IMR-90 (cell line): ENCODE data around the gene CGNL1. TPM values are rescaled to one million over a fixed set of nuclear protein-coding genes. Genes with fewer than 3 reads are reported as not detected.

Experiments
- ATAC-seq: fragments of 200-7000 bp; cut with Tn5 transposase; 2 replicates; pipeline ENCODE4 v1.9.1; 2020; ENCODE audit warnings: low read depth, mild to moderate bottlenecking, moderate library complexity
- BruUV-seq: library from RNA; stranded (reverse); fragments of 400-500 nt; replicated peaks from 2 replicates; lab custom pipeline; 2021; lab: Mats Ljungman, UMichigan
- CTCF ChIA-PET: fragments of 300-600 bp; formaldehyde crosslinking; extraction: SDS; loops from one replicate; lab custom pipeline; 2021; ENCODE audit warnings: antibody characterized with exemption; lab: Yijun Ruan, JAX
- POLR2A ChIA-PET: fragments of 300-600 bp; sonication (Branson Sonifier 250); formaldehyde crosslinking; loops from one replicate; lab custom pipeline; 2022; ENCODE audit warnings: antibody characterized with exemption; ENCODE audit not compliant: unreplicated experiment; lab: Charles Lee
- DNase-seq: peaks from one replicate; pipeline ENCODE4 v3.0.0; 2013
- H2AFZ ChIP-seq: replicated peaks from 2 replicates; pipeline ENCODE3; 2013; ENCODE audit warnings: low read length, mild to moderate bottlenecking; ENCODE audit not compliant: poor library complexity
- H2AK5ac ChIP-seq: 2 replicates; pipeline ENCODE4 v1.6.1; 2013; ENCODE audit warnings: low read depth, low read length, inconsistent platforms
- H2AK9ac ChIP-seq: replicated peaks from 2 replicates; pipeline ENCODE3; 2013; ENCODE audit warnings: mild to moderate bottlenecking, low read depth, low read length, moderate library complexity; ENCODE audit not compliant: poor library complexity
- H2BK120ac ChIP-seq: 2 replicates; pipeline ENCODE4 v1.6.1; 2013; ENCODE audit warnings: low read depth, low read length, inconsistent platforms
- H2BK15ac ChIP-seq: 3 replicates; pipeline ENCODE4 v1.6.1; 2013; ENCODE audit warnings: low read depth, low read length, inconsistent platforms
- H2BK20ac ChIP-seq: 2 replicates; pipeline ENCODE4 v1.6.1; 2013; ENCODE audit warnings: low read depth, mild to moderate bottlenecking, inconsistent platforms, low read length, moderate library complexity
- H2BK5ac ChIP-seq: 2 replicates; pipeline ENCODE4 v1.6.1; 2013; ENCODE audit warnings: mild to moderate bottlenecking, low read depth, low read length, inconsistent platforms; ENCODE audit not compliant: poor library complexity, severe bottlenecking
- H3K14ac ChIP-seq: replicated peaks from 2 replicates; pipeline ENCODE4 v1.6.1; 2013; ENCODE audit warnings: low read depth, low read length, inconsistent platforms
- H3K18ac ChIP-seq: 2 replicates; pipeline ENCODE4 v1.6.1; 2013; ENCODE audit warnings: low read depth, low read length, control low read depth
- H3K23ac ChIP-seq: 2 replicates; pipeline ENCODE4 v1.6.1; 2013; ENCODE audit warnings: low read depth, low read length, inconsistent platforms
- H3K27ac ChIP-seq: 2 replicates; pipeline ENCODE4 v1.5.1; 2013; ENCODE audit warnings: mild to moderate bottlenecking, control low read depth, low read length; ENCODE audit not compliant: insufficient read depth
- H3K27me3 ChIP-seq: 2 replicates; pipeline ENCODE4 v1.6.1; 2013; ENCODE audit warnings: low read length; ENCODE audit not compliant: control insufficient read depth, insufficient read depth
- H3K36me3 ChIP-seq: 2 replicates; pipeline ENCODE4 v1.6.1; 2013; ENCODE audit warnings: low read length, mixed read lengths; ENCODE audit not compliant: control insufficient read depth, insufficient read depth
- H3K4ac ChIP-seq: 2 replicates; pipeline ENCODE4 v1.6.1; 2013; ENCODE audit warnings: low read depth, low read length, inconsistent platforms
- H3K4me1 ChIP-seq: 2 replicates; pipeline ENCODE4 v1.6.1; 2013; ENCODE audit warnings: low read length, mixed read lengths; ENCODE audit not compliant: control insufficient read depth, insufficient read depth
- H3K4me2 ChIP-seq: 2 replicates; pipeline ENCODE4 v1.6.1; 2013; ENCODE audit warnings: low read depth, mild to moderate bottlenecking, control low read depth, low read length, moderate library complexity
- H3K4me3 ChIP-seq: 2 replicates; pipeline ENCODE4 v1.5.1; 2013; ENCODE audit warnings: low read depth, mild to moderate bottlenecking, control low read depth, low read length, moderate library complexity; ENCODE audit not compliant: insufficient read depth
- H3K56ac ChIP-seq: 2 replicates; pipeline ENCODE4 v1.6.1; 2013; ENCODE audit warnings: low read length, inconsistent platforms; ENCODE audit not compliant: insufficient read depth; ENCODE audit errors: extremely low read depth
- H3K79me1 ChIP-seq, 2 experiments: 2 replicates each; pipeline ENCODE4 v1.6.1; 2013; ENCODE audit warnings: low read length in 2 of 2, inconsistent platforms in 1 of 2, low read depth in 1 of 2
- H3K9ac ChIP-seq: 2 replicates; pipeline ENCODE4 v1.6.1; 2013; ENCODE audit warnings: low read depth, low read length, control low read depth
- H3K9me1 ChIP-seq: 2 replicates; pipeline ENCODE4 v1.6.1; 2013; ENCODE audit warnings: low read length, inconsistent platforms; ENCODE audit not compliant: insufficient read depth
- H3K9me3 ChIP-seq: 2 replicates; pipeline ENCODE4 v1.6.1; 2013; ENCODE audit warnings: low read length; ENCODE audit not compliant: control insufficient read depth, insufficient read depth
- H4K20me1 ChIP-seq: 2 replicates; pipeline ENCODE4 v1.6.1; 2013; ENCODE audit warnings: low read length, inconsistent platforms; ENCODE audit not compliant: insufficient read depth
- H4K5ac ChIP-seq: 2 replicates; pipeline ENCODE4 v1.6.1; 2013; ENCODE audit warnings: mild to moderate bottlenecking, low read depth, low read length, control low read depth
- H4K8ac ChIP-seq, 2 experiments: 2 replicates each; pipeline ENCODE4 v1.6.1; 2013; ENCODE audit warnings: low read depth in 2 of 2, low read length in 2 of 2, control low read depth in 1 of 2, inconsistent platforms in 1 of 2
- H4K91ac ChIP-seq: 2 replicates; pipeline ENCODE4 v1.6.1; 2013; ENCODE audit warnings: low read depth, low read length, inconsistent platforms; ENCODE audit not compliant: insufficient read depth
- BHLHE40 ChIP-seq: fragments of 150-350 bp; IDR thresholded peaks from 2 replicates; pipeline ENCODE4 v1.6.1; 2016; ENCODE audit warnings: mild to moderate bottlenecking, low read depth, low read length
- CEBPB ChIP-seq: IDR thresholded peaks from 2 replicates; pipeline ENCODE4 v1.6.1; 2012; ENCODE audit warnings: low read depth, low read length, improper control_type of control experiment
- CHD1 ChIP-seq: IDR thresholded peaks from 2 replicates; pipeline ENCODE4 v1.6.1; 2012; ENCODE audit warnings: low read depth, low read length, improper control_type of control experiment
- CTCF ChIP-seq: conservative IDR thresholded peaks from 2 replicates; pipeline ENCODE4 v1.5.1; 2012; ENCODE audit warnings: mild to moderate bottlenecking, low read depth, low read length, improper control_type of control experiment
- ELK1 ChIP-seq: fragments of 150-350 bp; IDR thresholded peaks from 2 replicates; pipeline ENCODE4 v1.6.1; 2016; ENCODE audit warnings: low read depth, mild to moderate bottlenecking, low read length, moderate library complexity, borderline replicate concordance
- FOS ChIP-seq: fragments of 150-350 bp; IDR thresholded peaks from 2 replicates; pipeline ENCODE4 v1.6.1; 2016; ENCODE audit warnings: low read depth, low read length
- MAFK ChIP-seq: IDR thresholded peaks from 2 replicates; pipeline ENCODE4 v1.6.1; 2012; ENCODE audit warnings: low read depth, low read length, improper control_type of control experiment
- MAZ ChIP-seq: IDR thresholded peaks from 2 replicates; pipeline ENCODE4 v1.6.1; 2012; ENCODE audit warnings: low read depth, mild to moderate bottlenecking, low read length, improper control_type of control experiment, moderate library complexity, borderline replicate concordance
- MXI1 ChIP-seq: IDR thresholded peaks from 2 replicates; pipeline ENCODE4 v1.6.1; 2012; ENCODE audit warnings: low read depth, mild to moderate bottlenecking, low read length, moderate library complexity, borderline replicate concordance
- NFE2L2 ChIP-seq: fragments of 150-350 bp; IDR thresholded peaks from 2 replicates; pipeline ENCODE4 v1.6.1; 2016; ENCODE audit warnings: low read depth, mild to moderate bottlenecking, low read length
- POLR2A ChIP-seq: IDR thresholded peaks from 2 replicates; pipeline ENCODE4 v1.6.1; 2012; ENCODE audit warnings: mild to moderate bottlenecking, low read depth, low read length
- RAD21 ChIP-seq: IDR thresholded peaks from 2 replicates; pipeline ENCODE4 v1.6.1; 2012; ENCODE audit warnings: low read length, improper control_type of control experiment
- RCOR1 ChIP-seq: IDR thresholded peaks from 2 replicates; pipeline ENCODE4 v1.6.1; 2012; ENCODE audit warnings: mild to moderate bottlenecking, low read length, improper control_type of control experiment; ENCODE audit not compliant: insufficient replicate concordance
- RFX5 ChIP-seq: IDR thresholded peaks from 2 replicates; pipeline ENCODE4 v1.8.0; 2012; ENCODE audit warnings: low read depth, mild to moderate bottlenecking, low read length, moderate library complexity
- SMC3 ChIP-seq: fragments of 150-350 bp; IDR thresholded peaks from 2 replicates; pipeline ENCODE4 v1.6.1; 2016; ENCODE audit warnings: low read depth, mild to moderate bottlenecking, antibody characterized with exemption, low read length, moderate library complexity
- USF2 ChIP-seq: fragments of 150-350 bp; IDR thresholded peaks from 2 replicates; pipeline ENCODE4 v1.6.1; 2017; ENCODE audit warnings: mild to moderate bottlenecking, antibody characterized with exemption, low read length, low read depth
- WGBS, 2 experiments: methylation state at CpG; one replicate each; pipeline versions ENCODE4 v1.1.5 to v1.1.7; 2013; ENCODE audit warnings: missing lambda C conversion rate in 2 of 2; ENCODE audit not compliant: insufficient read length in 1 of 2; ENCODE audit errors: extremely low coverage in 2 of 2; 5-methylcytosine and 5-hydroxymethylcytosine counted together
- dilution Hi-C: fragments of 300-500 bp; cut with HindIII; formaldehyde crosslinking; loops from one replicate; pipeline ENCODE4 v1.14.3; 2018; ENCODE audit warnings: low sequenced_read_pairs; ENCODE audit not compliant: unreplicated experiment
- in situ Hi-C: fragments of 300-500 bp; cut with MboI; formaldehyde crosslinking; loops from 3 replicates; pipeline ENCODE4 v1.14.3; 2019; ENCODE audit warnings: low sequenced_read_pairs, inconsistent platforms, mixed read lengths
- intact Hi-C: fragments of 100-400 bp; cut with micrococcal nuclease; formaldehyde crosslinking; loops from 2 replicates; pipeline ENCODE4 v1.10.0; 2022
- polyA plus RNA-seq, 3 experiments: library from polyadenylated mRNA; depleted of rRNA; stranded (reverse); fragments of >200 nt; gene quantifications; 2 replicates each; pipeline ENCODE4 v1.2.3, GENCODE V29; 2012; ENCODE audit warnings: low replicate concordance in 1 of 3
- total RNA-seq: library from RNA; depleted of rRNA; stranded (reverse); fragments of >200 nt; gene quantifications from 2 replicates; pipeline ENCODE4 v1.2.3, GENCODE V29; 2012

The CGNL1 gene
- total and polyA plus RNA-seq, 2 of the 4 experiments (the other 2 are of a cell fraction): 0.07 to 0.18 TPM

- DNase-seq: no peak
- no peak for ATAC-seq
- no peak overlapping the region for H3K4me2 ChIP-seq
These were observed 216.6 kb downstream of the CGNL1 start for GRCh38 chr15:57592836-57593420.

More at GRCh38 chr15:57592836-57593420, 216.6 kb downstream of the CGNL1 start:
- Histone ChIP-seq H2BK120ac (no peak overlapping the region), H3K79me1 (no peaks in the 10 kb centered on the region), H2BK20ac (no peak overlapping the region), H3K9ac (no peak overlapping the region), H2AK9ac (no peak overlapping the region), H4K5ac (no peak overlapping the region), H3K14ac (no peak overlapping the region), H2AFZ (no peak overlapping the region), H3K23ac (no peak overlapping the region), H3K9me1 (no peaks in the 10 kb centered on the region; the same call in 1 of the 2 replicates), H2BK5ac (no peak overlapping the region), H3K4me1 (no peaks in the 10 kb centered on the region), H3K56ac (no peak overlapping the region), H4K91ac (no peak overlapping the region), H2AK5ac (no peak overlapping the region), H3K27me3 (peaks cover 39% of the 10 kb centered on the region), H3K36me3 (no peaks in the 10 kb centered on the region), H4K8ac (no peak overlapping the region), H3K18ac (no peak overlapping the region), H4K20me1 (no peaks in the 10 kb centered on the region), H3K4ac (no peak overlapping the region), H3K27ac (no peak overlapping the region), H3K4me3 (no peak overlapping the region), H3K9me3 (no peaks in the 10 kb centered on the region), H2BK15ac (no peak overlapping the region)
- in situ Hi-C loops: no loop called here
- dilution Hi-C loops: no loop called here
- POLR2A ChIA-PET: no interaction called here
- TF ChIP-seq ELK1 (no peak), CEBPB (no peak), MAZ (no peak), CHD1 (no peak), RAD21 (no peak), POLR2A (no peak), MAFK (no peak), RCOR1 (no peak), RFX5 (no peak), NFE2L2 (no peak), BHLHE40 (no peak), MXI1 (no peak), SMC3 (no peak), USF2 (no peak), CTCF (no peak), FOS (no peak)
- intact Hi-C loops: no loop called here
- WGBS, 2 experiments: 100% methylated on average over 1 of the region's 5 CpGs; no CpG with 5 or more reads in 1 of the 2 experiments
- no TSS peak for BruUV-seq
- CTCF ChIA-PET: no interaction called here
